HG03095 (cell line): Measurements from ENCODE around the gene IFIT2.
A peak's percentile ranks its signal among the peaks of the same experiment; 100 is the strongest.

ENCODE experiments used
- ATAC-seq: cut with Tn5 transposase; IDR thresholded peaks from one replicate; pipeline ENCODE4 v1.9.1; 2021; ENCODE audit warnings: moderate library complexity; ENCODE audit not compliant: unreplicated experiment

The IFIT2 gene

DNA sequence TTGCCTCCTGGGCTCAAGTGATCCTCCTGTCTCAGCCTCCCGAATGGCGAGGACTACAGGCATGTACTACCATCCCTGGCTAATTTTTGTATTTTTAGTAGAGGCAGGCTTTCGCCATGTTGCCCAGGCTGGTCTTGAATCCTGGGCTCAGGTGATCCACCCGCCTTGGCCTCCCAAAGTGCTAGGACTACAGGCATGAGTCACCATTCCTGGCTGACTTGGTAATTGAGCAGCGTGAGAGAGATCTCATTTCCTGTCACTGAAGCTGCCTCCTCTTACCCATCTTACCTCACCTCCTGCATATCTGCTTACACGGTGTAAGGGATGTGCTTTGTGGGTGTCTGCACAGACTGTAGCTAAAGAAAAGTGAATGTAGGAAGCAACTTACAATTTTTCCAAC lies 35.6 kb downstream of the IFIT2 start:
- ATAC-seq: no peak

DNA sequence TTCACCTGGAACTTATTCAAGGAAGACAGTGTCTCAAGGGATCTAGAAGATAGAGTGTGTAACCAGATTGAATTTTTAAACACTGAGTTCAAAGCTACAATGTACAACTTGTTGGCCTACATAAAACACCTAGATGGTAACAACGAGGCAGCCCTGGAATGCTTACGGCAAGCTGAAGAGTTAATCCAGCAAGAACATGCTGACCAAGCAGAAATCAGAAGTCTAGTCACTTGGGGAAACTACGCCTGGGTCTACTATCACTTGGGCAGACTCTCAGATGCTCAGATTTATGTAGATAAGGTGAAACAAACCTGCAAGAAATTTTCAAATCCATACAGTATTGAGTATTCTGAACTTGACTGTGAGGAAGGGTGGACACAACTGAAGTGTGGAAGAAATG lies 36.9 kb downstream of the IFIT2 start:
- ATAC-seq: no peak

DNA sequence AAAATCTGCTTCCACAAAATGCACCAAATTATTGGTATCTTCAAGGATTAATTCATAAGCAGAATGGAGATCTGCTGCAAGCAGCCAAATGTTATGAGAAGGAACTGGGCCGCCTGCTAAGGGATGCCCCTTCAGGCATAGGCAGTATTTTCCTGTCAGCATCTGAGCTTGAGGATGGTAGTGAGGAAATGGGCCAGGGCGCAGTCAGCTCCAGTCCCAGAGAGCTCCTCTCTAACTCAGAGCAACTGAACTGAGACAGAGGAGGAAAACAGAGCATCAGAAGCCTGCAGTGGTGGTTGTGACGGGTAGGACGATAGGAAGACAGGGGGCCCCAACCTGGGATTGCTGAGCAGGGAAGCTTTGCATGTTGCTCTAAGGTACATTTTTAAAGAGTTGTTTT lies 38.0 kb downstream of the IFIT2 start:
- ATAC-seq: no peak

DNA sequence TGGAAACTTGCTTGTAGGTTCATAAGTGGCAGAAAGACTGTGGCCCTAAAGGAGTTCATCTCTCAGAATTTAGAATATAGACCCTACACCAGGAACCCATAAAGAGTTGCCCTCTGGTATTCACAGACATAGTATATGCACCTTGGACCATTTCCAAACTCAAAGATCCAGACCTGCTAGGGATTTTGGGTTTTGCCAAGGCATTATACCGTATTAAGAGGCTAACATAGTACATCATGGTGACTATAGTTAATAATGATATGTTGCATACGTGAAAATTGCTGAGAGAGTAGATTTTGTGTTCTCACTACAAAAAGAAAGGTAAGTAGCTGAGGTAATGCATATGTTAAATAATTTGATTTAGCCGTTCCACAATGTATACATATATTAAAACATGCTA lies 39.8 kb downstream of the IFIT2 start:
- ATAC-seq: no peak

DNA sequence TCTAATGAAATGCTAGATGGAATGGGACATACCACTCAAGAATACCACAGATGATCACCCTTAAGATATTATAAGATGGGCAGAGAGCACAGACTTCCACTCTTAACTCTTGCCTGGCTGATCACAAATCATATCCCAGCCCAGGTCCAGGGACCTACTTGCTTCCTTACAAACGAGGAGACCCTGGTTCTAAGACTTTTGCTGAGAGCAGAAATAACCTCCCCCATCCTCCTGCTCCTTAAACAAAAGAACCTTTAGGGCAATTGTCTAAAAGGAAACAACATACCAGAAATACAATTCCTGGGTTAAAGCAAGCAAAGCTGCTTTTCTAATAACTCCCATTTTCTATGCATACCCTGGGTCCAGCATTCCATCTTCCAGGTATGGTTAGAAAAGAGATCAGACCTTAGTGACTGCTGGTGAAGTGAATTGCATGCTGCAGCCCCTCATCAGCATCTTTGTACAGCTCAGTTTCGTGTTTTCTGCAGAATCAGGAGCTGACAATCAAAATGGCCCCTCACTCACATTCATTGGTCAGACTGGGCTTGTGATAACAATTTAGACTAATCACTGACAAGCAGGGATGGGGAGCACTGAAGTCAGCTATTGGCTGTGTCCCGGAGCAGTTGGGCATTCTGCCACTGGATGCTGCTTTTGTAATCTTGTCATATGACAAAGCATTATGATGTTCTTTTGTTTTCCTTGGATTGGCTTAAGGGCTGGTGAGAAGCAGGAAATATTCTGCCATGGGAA lies 40.5 kb downstream of the IFIT2 start:
- no peak for ATAC-seq

DNA sequence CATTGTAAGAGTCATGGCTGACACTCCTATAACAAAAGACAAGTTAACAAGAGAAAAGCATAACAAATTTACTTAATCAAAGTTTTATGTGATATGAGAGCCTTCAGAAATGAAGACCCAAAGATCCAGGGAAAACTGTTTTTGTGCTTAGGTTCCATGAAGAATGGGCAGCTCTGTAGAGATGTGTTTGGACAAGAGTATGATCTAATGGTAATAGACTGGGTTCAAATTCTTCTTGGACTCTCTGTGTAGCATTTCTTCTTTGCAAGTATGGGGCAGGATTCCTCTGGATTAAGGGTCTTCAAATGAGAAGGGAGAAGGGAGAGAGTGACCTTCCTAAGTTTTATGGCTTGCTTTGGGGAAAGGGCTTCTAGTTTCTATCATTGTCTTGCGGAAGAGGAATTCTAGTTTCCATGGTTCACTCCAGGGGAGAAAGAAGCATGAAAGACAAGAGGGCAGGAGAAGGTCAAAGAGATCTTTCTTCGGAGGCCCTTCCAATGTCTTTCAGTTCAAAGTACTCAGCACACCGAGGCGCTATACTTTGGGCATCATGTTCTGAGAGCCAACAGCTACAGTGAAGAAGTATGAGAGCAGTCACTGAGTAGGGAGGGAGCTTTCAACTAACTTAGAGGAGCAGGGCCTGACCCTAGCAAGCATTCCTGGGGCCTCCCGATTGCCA lies 41.4 kb downstream of the IFIT2 start:
- no peak for ATAC-seq

DNA sequence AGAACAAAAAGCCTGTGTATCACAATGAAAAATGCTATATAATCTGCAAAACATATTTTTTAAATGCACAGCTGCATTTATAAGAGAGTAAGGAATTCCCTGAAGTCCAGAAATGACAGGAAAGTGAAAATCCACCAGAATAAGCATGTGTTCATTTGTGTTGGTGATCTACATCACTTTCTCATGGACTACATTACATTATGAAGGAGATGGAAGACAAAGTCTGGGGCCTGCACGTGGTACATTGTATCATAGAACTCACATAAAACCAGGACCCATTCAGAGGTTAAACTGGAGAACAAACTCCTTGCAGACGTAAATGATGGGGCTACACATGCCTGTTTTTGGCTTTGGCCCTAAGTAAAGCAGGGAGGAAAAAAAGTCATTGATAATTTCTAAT lies 42.3 kb downstream of the IFIT2 start:
- no peak for ATAC-seq

DNA sequence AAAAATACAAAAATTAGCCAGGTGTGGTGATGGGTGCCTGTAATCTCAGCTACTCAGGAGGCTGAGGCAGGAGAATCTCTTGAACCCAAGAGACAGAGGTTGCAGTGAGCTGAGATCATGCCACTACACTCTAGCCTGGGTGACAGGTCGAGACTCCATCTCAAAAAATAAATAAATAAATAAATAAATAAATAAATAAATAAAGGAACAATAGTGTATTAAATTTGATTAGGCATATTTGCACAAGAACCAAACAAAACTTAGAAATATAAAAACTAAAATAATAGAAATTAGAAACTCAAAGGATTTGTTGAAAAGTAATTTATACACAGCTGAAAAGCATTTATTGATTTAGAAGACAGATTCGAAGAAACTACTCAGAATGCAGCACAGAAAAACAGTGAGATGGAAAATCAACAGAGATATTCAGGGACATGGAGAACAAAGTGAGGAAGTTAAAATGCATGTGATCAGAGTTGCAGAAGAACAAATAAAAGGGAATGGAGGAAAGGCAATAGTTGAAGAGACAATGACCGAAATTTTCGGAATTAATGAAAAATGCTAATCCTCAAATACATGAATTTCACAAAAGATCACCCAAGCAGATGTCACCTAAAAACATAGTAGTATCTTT lies 43.6 kb downstream of the IFIT2 start:
- no peak for ATAC-seq

DNA sequence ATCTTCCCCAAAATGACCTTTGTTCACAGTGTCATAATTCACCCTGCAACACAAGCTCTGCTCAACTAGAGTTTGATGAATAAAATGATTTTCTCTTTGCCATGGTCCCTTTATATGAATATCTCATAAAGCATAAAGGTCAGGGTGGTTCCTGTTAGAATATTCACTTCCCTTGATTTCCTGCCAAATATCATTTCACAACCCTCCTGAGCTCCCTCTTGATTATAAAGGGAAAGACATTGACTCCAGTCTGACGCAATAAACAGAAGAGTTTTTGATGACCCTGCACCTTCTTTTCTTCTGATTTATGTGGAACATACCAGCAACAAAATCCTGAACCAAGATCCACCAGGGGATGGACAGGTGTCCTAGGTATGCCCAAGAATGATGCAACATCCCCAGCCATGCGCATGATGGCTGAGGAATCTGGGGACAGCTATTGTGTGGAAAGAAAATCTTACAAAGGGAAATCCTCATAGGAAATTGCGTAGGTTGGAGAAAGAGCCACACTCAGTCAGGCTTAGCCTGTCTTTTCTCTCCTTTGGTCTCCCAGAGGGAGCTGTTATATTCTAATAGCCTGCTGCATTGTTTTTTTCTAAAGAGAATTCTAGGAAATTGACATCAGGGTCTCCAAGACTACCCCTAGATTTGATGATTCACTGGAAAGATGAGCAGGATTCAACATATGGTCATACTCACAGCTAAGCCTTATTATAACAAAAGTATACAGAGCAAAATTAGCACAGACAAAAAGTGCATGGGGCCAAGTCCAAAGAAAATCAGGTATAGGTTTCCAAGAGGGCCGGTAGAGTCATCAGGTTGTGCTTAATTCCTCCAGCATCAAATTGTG lies 44.8 kb downstream of the IFIT2 start:
- ATAC-seq: no peak

DNA sequence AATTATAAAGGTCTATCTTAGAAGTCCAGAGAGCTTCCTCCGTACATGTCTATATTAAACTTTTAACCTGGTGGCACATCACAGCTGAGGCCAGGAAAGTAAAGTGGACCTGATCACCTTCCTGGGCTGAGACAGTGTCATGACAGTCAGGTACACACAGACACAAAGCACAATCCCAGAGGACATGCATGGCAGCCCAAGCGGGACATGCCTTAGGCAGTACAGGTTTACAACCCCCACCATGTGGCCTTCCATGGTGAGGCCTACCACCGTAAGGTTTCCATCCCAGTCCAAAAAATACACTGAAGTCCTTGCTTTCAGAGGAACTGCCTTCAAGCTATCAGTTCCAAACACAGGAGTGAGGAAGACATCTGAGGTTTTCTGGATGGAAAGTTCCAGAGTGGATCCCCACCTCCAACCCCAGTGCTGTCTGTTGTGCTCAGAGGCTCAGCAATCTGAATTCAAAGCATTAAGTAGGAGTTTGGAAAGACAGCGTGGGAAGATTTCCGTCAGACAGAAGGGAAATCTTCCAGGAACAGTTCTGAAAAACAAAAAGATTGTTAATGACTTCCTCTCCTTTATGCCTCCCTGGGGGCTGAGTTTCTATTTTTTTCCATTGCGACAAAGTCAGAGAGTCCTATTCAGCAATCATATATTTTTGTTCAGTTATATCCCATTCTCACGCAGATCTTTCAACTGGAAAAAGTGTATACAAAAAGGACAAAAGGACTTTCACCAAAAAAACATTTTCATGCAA lies 46.0 kb downstream of the IFIT2 start:
- no peak for ATAC-seq

DNA sequence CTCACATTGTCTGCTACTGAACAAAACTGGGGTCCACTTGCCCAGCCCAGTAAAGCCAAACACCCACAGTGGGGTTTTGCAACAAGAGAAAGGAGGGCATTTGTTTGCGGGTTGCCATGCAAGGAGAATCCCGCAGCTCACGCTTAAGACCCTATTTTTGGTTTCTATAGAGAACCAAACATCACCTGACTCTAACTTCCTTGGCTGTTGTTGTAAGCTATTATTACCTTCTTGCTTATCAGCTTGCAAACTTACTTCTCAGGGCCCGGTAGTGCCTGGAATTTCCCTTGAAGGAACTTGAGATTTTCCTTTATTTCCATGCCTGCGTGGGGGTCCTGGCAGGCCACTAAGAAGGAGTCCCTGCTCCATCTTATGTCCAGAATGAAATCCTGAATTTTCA lies 46.6 kb downstream of the IFIT2 start:
- no peak for ATAC-seq

DNA sequence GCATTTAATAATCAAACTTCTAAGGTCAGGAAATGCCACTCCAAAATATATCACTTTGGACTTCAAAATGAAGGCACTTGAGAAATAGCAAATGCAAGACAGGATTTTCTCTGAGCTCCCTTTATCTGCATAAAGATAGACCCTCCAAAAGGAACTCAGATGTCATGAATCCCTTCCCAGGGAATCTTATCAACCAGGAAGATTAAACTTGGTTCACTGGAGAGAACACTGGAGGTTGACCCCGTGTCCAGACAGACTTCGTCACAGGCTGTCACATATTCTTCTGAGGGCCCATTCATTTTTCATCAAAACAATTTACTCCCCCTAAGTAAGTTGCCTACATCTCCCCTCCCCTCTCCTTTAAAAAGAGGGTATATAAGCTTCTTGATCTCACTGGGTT lies 47.1 kb downstream of the IFIT2 start:
- ATAC-seq: no peak

DNA sequence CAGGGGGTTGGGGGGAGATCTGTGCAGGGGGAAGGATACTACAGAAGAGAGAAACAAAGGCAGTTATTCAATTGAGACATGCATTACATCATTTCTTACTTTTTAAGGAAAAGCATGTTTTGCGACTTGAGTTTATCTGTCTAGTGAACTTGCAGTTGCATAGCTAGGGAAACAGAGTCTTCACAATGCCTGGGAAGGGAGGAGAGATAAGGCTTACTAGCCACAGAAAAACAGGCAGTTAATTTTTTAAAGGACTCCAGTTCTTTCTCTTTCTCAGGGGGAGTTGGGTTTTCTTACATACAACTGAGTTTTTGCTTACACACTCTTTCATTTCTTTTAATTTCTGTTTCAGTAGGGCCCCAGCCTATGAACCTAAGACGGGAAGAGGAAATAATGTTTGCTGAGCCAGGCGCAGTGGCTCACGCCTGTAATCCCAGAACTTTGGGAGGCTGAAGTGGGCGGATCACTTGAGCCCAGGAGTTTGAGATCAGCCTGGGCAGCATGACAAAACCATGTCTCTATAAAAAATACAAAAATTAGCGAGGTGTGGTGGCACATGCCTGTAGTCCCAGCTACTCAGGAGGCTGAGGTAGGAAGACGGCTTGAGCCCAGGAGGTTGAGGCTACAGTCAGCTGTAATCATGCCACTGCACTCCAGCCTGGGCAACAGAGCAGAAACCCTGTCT lies 48.9 kb downstream of the IFIT2 start:
- peak; percentile 32 for ATAC-seq

DNA sequence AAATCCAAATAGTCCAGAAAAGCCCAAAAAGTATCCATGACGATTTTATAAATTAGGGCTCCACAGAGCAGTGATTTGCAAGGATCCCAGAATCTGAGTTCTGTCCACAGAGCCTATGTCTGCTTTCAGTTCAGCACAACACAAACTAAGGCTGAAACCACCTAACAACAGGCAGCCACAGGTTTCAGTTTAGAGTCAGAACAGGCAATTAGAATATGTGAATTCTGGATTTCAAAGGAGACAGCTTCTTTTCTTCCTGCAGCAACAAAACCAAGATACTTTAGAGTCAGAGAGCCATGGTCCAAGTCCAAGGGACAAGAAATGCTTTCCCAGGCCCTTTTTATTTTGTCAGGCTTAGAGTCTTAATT lies 49.5 kb downstream of the IFIT2 start:
- ATAC-seq: peak; percentile 79

DNA sequence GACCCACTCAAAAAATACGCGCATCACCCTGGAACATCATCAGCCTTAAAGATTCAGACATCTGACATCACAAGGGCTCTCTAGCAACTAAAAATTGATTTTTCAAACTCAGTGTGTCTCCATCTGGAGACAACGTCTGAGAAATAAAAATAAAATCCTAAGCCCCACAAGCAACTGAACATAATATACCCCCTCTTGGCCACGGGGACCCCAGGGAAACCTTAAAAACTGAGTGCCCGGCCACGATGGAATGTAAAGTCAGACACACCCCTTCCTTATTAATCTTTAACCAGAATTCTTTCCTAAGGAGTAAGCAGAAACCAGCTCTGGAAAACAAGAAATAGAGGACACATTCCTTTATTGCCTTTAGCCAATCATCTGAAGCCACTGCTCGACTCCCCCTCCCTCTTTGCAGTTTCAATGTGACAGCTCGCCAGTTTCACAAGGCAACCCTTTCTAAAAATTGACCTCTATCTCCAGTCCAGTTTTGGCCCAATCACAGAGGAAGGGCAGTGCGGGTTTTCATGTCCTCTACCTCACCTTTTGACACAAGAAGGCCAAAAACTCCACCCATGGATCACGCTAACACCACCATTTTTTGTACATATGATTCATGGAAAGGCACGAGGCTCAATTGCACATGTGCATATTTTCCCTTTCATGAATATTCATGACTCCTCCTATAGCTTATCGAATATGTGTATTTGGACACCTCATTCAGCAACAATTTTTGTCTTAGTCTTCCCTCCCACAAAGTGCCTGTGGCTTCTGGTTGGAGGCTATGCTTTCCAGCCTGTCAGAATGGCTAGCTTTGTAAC lies 50.1 kb downstream of the IFIT2 start:
- ATAC-seq: no peak

DNA sequence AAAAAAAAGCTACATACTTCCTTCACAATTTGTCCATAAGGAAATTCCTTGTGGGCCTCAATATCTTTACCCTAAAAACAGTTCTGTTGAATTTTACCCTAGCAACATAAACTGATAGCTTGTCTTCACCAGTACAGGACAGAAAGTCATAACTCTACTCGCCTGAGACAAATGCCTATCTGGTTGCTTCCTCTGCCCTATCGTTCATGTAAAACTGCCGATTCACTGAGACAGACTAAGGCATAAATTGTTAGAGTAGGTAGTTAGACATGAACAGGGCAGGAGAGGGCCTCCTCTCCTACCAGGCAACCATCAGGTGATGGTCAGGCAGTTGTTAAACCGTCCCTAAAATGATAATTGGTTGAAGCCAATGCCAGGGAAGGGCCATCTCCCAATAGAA lies 51.0 kb downstream of the IFIT2 start:
- no peak for ATAC-seq

DNA sequence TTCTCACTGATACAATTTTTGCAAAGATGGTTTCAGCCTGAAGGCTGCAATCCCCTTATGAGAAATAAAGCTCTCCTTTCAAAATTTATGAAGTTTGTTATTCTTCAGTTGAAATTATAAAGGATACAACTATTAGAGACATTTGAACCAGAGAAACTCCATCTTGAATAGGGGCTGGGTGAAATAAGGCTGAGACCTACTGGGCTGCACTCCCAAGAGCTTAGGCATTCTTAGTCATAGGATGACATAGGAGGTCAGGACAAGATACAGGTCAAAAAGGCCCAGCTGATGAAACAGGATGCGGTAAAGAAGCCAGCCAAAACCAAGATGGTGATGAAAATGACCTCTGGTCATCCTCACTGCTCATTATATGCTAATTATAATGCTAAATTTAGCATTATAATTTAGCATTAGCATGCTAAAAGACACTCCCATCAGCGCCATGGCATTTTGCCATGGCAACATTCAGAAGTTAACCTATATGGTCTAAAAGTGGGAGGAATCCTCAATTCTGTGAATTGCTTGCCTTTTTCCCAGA lies 53.6 kb downstream of the IFIT2 start:
- no peak for ATAC-seq

DNA sequence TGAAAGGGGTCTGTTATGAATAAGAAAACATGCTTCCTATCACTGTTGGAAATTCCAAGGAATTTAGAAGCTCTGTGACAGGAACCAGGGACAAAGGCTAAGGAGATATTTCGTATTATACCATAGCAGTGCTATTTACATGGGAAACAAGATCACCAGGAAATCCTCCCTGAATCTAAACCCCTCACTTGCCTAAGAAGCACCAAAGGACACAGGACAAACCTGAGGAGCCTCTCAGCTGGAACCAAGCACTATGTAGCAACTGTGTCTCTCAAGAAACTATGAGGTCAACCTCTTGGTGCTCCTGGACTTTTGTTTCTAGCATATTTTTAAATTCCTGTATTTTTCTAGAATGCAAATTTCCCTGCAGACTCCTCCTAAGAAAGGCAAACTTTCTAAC lies 55.2 kb downstream of the IFIT2 start:
- no peak for ATAC-seq

DNA sequence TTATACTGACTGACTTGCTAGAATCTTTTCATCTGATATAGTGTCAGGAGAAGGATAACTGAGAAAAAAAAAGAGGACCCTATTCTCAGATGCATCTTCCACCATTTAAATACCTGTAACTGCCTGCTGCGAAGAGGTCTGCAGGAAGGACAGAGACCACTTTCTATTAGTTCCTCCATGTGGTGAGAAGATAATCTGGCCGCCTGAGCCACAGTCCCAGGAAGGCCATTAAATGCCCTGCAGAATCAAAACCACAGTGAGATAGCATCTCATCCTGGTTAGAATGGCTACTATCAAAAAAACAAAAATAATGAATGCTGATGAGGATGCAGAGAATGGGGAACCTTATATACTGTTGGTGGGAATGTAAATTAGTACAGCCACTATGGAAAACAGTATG lies 56.1 kb downstream of the IFIT2 start:
- no peak for ATAC-seq
